GM23338 (cell line): Measurements from ENCODE around the gene NSD2.

Experiments
- CREB1 ChIP-seq: fragments of 250-450 bp; sonication (Bioruptor Pico); IDR thresholded peaks from 2 replicates; pipeline ENCODE4 v1.5.0; 2020; ENCODE audit warnings: low read depth, mild to moderate bottlenecking, moderate library complexity
- EZH2 ChIP-seq: fragments of 200-600 bp; sonication (generic); IDR thresholded peaks from one replicate; pipeline ENCODE4 v1.8.0; 2017; ENCODE audit warnings: antibody characterized with exemption, mild to moderate bottlenecking, low read depth; ENCODE audit not compliant: unreplicated experiment
- EZH2phosphoT487 ChIP-seq: fragments of 200-600 bp; sonication (generic); IDR thresholded peaks from one replicate; pipeline ENCODE4 v1.8.1; 2018; ENCODE audit warnings: antibody characterized with exemption; ENCODE audit not compliant: unreplicated experiment
- JUNB ChIP-seq: IDR thresholded peaks from one replicate; pipeline ENCODE4 v1.6.1; 2016; ENCODE audit warnings: antibody characterized with exemption; ENCODE audit not compliant: unreplicated experiment
- POLR2AphosphoS5 ChIP-seq: IDR thresholded peaks from 2 replicates; pipeline ENCODE4 v1.6.1; 2016; ENCODE audit warnings: antibody characterized with exemption, low read depth
- STAT1 ChIP-seq: IDR thresholded peaks from one replicate; pipeline ENCODE4 v1.6.1; 2016; ENCODE audit warnings: antibody characterized with exemption; ENCODE audit not compliant: unreplicated experiment
- ZNF331 ChIP-seq: fragments of 250-450 bp; sonication (Bioruptor Pico); IDR thresholded peaks from 2 replicates; pipeline ENCODE4 v1.5.0; 2020; ENCODE audit warnings: low read depth, mild to moderate bottlenecking, moderate library complexity
- TF ChIP-seq, protein P1 (sequence below), 2 experiments: fragments of 200-600 bp in 1 of 2; sonication (generic) in 1 of 2; conservative IDR thresholded peaks; 2 replicates each; pipeline versions ENCODE4 v1.5.1 to v1.6.1; 2016 to 2017; ENCODE audit warnings: antibody characterized with exemption in 2 of 2, low read depth in 2 of 2, mild to moderate bottlenecking in 2 of 2, moderate library complexity in 1 of 2

DNA sequence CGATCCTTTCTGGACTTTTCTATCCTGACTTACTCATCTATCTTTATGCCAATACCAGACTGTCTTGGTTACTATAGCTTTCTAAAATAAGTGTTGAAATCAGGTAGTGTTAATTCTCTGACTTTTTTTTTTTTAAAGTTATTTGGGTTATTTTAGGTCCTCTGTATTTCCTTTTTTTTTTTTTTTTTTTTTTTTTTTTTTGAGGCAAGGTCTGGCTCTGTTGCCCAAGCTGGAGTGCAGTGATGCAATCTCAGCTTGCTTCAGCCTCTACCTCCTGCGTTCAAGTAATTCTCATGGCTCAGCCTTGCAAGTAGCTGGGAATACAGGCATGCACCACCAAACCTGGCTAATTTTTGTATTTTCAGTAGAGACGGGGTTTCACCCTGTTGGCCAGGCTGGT lies 140.4 kb downstream of the NSD2 start:
- TF ChIP-seq, protein P1, sequence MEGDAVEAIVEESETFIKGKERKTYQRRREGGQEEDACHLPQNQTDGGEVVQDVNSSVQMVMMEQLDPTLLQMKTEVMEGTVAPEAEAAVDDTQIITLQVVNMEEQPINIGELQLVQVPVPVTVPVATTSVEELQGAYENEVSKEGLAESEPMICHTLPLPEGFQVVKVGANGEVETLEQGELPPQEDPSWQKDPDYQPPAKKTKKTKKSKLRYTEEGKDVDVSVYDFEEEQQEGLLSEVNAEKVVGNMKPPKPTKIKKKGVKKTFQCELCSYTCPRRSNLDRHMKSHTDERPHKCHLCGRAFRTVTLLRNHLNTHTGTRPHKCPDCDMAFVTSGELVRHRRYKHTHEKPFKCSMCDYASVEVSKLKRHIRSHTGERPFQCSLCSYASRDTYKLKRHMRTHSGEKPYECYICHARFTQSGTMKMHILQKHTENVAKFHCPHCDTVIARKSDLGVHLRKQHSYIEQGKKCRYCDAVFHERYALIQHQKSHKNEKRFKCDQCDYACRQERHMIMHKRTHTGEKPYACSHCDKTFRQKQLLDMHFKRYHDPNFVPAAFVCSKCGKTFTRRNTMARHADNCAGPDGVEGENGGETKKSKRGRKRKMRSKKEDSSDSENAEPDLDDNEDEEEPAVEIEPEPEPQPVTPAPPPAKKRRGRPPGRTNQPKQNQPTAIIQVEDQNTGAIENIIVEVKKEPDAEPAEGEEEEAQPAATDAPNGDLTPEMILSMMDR (conservative IDR thresholded peaks at IDR 0.05; ENCODE audit: low read depth in 2 of 2): no peak
- no peak for TF ChIP-seq POLR2AphosphoS5
- no peak for TF ChIP-seq EZH2
- TF ChIP-seq EZH2phosphoT487: no peak
- no peak for TF ChIP-seq STAT1
- no peak for TF ChIP-seq JUNB
- TF ChIP-seq ZNF331 (CRISPR knock-in tag): no peak
- TF ChIP-seq CREB1 (CRISPR knock-in tag): no peak
